Measurements from ENCODE around the gene PSMA8. TPM values are rescaled to one million over a fixed set of nuclear protein-coding genes. Genes with fewer than 3 reads are reported as not detected.

The PSMA8 gene
- total RNA-seq = 1.4 TPM in 1 of 2 replicates, not detected in the other

DNA sequence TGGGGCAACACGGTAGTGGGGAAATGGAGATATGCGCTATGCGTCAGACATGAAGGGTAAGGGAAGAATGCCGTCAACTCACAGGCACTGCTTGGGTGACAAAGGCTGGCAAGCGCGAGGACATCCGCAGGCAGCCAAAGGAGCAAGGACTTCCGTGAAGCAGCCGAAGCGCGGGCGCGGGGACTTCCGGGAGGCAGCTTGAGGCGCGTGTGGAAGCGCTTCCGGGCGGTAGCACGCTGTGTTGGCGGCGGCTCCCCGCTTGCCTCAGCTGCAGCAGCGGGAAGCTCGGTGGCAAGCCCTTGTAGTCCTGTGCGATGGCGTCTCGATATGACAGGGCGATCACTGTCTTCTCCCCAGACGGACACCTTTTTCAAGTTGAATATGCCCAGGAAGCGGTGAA lies at the start of gene PSMA8:
Gene PSMA8 (plus strand): TSS at position 218 of the 400 bp plus-strand sequence. CDS start 97 bp downstream, at position 315.

DNA sequence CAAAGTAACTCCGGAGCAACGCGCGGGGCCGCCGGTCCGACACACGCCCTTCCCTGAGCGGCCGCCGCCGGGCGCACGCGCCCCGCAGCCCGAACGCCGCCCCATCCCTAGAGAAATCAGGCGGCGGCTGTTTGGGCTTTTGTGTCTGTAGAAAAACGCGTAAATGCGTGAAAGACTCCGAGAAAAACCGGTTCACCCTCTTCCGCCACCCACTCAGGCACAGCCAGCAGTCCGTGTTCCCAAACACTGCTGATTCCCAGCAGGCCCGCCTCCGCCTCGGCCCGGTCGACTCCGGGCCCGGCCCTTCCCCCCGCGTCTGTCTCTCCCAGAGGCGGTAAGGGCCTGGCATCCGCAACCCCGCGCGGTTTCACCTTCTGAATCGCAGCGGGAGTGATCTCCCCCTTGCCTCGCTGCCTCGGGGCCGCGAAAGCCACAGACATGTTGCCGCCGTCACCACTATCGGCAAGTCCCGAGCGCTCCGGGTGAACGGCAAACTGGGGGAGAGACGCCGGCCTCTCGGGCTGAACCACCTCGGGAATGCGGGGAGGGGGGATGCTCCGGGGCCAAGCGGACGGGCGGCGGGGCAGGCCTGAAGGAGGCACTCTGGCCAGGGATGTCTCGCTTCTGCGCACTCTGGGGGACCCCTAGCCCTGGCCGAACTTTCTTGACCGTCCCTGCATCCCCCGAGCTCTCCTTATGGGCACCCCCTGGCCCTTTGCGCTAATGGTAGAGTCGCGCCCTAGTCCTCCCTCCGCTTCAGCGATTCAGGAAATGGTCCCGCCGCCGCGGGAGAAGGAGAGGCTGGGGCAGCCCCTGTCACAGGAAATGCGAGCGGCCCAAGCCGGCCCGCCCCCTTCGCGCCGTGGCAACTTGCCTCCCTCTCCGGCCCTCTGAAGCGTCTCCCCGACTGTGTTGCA lies 43.3 kb upstream of the PSMA8 start, which contains the start of gene SS18:
Gene SS18 (minus strand): TSS at position 484 of the 917 bp plus-strand sequence. CDS start 44 bp downstream, at position 440.

DNA sequence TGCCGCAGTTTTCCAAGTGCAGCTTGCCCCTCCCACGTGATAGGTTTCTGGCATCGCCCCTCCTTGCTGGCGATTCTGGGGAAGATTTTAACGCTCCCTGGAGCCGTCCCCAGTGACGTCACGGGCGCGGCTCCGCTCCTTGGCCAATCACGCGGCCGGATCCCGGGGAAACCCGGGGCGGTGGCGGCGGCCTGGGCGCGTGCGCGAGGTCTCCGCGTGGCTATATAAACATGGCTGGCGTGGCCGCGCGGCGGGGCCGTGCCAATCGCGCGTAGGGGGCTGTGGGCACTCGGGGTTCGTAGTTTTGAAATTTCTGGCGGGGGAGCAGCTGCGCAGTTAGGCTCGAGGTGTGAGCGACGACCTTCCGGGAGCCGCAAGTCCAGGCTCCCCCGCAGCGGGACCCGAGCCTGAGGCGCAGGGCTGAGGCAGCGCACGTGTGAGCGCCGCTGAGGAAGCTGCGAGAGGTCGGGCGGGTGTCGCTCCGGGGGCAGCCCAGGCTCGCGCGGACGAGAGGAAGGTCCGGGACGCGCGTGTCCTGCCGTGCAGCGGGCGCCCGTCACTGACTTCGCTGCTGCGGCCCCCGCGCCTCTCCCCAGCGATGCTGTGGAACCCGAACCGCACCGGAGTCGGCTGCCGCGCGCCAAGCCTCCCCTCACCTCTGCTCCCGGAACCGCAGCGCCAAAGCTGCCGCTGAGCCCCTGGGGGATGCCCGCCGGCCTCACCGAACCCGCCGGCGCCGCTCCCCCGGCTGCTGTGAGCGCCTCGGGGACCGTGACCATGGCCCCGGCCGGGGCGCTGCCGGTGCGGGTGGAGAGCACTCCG lies 92.8 kb downstream of the PSMA8 start, which contains the start of gene TAF4B:
Gene TAF4B (plus strand): TSS at position 217 of the 822 bp plus-strand sequence. CDS start 489 bp downstream, at position 706.

Other genes starting within 250 kb of the PSMA8 start
- 167 and 219 TPM in 2 replicates for gene SS18, start 43.3 kb upstream of the PSMA8 start, total RNA-seq
- gene TAF4B, start 92.6 kb downstream of the PSMA8 start, total RNA-seq = 2.2 and 3.1 TPM in 2 replicates

Data from placental epithelial cell (primary cell).